Neural crest cell (in vitro differentiated cells): ENCODE results near the gene MYO15B. TPM values are rescaled to one million over a fixed set of nuclear protein-coding genes. Genes with fewer than 3 reads are reported as not detected.

ENCODE experiments used
- DNase-seq: peaks from one replicate; pipeline ENCODE4 v3.0.0; 2021; ENCODE audit warnings: low read depth, mixed read lengths, low spot score
- H3K27ac Mint-ChIP-seq: one replicate; pipeline ENCODE4 v1.8.0; 2021; ENCODE audit warnings: mild to moderate bottlenecking, mixed read lengths; ENCODE audit not compliant: unreplicated experiment
- H3K27me3 Mint-ChIP-seq: 2 replicates; pipeline ENCODE4 v1.8.0; 2021; ENCODE audit warnings: low read depth, mild to moderate bottlenecking, mixed read lengths
- H3K36me3 Mint-ChIP-seq: 2 replicates; pipeline ENCODE4 v1.8.0; 2021; ENCODE audit warnings: low read depth, mild to moderate bottlenecking, mixed read lengths
- H3K4me1 Mint-ChIP-seq: 2 replicates; pipeline ENCODE4 v1.8.0; 2021; ENCODE audit warnings: mixed read lengths
- H3K4me3 Mint-ChIP-seq: one replicate; pipeline ENCODE4 v1.8.0; 2021; ENCODE audit warnings: mild to moderate bottlenecking, mixed read lengths
- H3K9me3 Mint-ChIP-seq: 2 replicates; pipeline ENCODE4 v1.8.0; 2021; ENCODE audit warnings: mixed read lengths
- total RNA-seq: library from RNA; stranded (reverse); gene quantifications from 2 replicates; pipeline ENCODE4 v1.2.1, GENCODE V29; 2021
- TF ChIP-seq, protein P1 (sequence below): fragments of 200-600 bp; sonication (generic); conservative IDR thresholded peaks from 2 replicates; pipeline ENCODE4 v1.5.0; 2021; ENCODE audit warnings: antibody characterized with exemption, mild to moderate bottlenecking

MYO15B gene
- total RNA-seq, 1 donor from 2014 or later, result 23.7 TPM

- DNase-seq, result peak; percentile 14
- H3K27ac Mint-ChIP-seq, result no peak overlapping the region
- TF ChIP-seq, protein P1, sequence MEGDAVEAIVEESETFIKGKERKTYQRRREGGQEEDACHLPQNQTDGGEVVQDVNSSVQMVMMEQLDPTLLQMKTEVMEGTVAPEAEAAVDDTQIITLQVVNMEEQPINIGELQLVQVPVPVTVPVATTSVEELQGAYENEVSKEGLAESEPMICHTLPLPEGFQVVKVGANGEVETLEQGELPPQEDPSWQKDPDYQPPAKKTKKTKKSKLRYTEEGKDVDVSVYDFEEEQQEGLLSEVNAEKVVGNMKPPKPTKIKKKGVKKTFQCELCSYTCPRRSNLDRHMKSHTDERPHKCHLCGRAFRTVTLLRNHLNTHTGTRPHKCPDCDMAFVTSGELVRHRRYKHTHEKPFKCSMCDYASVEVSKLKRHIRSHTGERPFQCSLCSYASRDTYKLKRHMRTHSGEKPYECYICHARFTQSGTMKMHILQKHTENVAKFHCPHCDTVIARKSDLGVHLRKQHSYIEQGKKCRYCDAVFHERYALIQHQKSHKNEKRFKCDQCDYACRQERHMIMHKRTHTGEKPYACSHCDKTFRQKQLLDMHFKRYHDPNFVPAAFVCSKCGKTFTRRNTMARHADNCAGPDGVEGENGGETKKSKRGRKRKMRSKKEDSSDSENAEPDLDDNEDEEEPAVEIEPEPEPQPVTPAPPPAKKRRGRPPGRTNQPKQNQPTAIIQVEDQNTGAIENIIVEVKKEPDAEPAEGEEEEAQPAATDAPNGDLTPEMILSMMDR, result no peak
- H3K9me3 Mint-ChIP-seq, result no peaks in the 10 kb centered on the region
- H3K27me3 Mint-ChIP-seq, result no peaks in the 10 kb centered on the region
- H3K36me3 Mint-ChIP-seq, result no peaks in the 10 kb centered on the region
- peak overlapping the region; percentile 82 for H3K4me3 Mint-ChIP-seq
- peaks cover 23% of the 10 kb centered on the region for H3K4me1 Mint-ChIP-seq
Measured at GRCh38 chr17:75661531-75661930, 73.9 kb downstream of the MYO15B start.

DNA sequence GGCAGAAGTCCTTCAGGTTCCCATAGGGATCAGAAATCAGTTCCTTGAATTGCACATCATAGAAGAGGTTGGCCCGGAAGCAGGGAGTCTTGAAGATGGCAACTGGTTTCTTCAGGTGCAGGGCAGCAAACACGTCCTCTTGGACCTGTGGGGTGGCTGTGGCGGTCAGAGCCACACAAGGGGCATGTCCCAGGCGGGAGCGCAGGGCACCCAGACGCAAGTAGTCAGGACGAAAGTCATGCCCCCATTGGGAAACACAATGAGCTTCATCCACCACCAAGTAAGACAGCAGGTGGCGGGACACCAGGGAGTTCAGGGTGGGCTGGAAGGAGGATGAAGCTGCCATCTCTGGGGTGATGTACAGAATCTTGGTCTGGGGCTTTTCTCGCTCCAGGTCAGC lies 74.9 kb downstream of the MYO15B start:
- Mint-ChIP-seq H3K4me3 (no peak overlapping the region), H3K4me1 (peaks cover 23% of the 10 kb centered on the region), H3K27ac (no peak overlapping the region), H3K36me3 (no peaks in the 10 kb centered on the region), H3K9me3 (no peaks in the 10 kb centered on the region), H3K27me3 (no peaks in the 10 kb centered on the region)
- no peak for DNase-seq
- TF ChIP-seq, protein P1, result no peak

- Mint-ChIP-seq H3K27ac (no peak overlapping the region), H3K4me1 (peaks cover 29% of the 10 kb centered on the region), H3K27me3 (no peaks in the 10 kb centered on the region), H3K36me3 (peaks cover 4% of the 10 kb centered on the region), H3K9me3 (no peaks in the 10 kb centered on the region), H3K4me3 (peak overlapping the region; percentile 8)
- TF ChIP-seq, protein P1, result no peak
- DNase-seq, result no peak
Measured at GRCh38 chr17:75664099-75664549, 76.5 kb downstream of the MYO15B start.

DNA sequence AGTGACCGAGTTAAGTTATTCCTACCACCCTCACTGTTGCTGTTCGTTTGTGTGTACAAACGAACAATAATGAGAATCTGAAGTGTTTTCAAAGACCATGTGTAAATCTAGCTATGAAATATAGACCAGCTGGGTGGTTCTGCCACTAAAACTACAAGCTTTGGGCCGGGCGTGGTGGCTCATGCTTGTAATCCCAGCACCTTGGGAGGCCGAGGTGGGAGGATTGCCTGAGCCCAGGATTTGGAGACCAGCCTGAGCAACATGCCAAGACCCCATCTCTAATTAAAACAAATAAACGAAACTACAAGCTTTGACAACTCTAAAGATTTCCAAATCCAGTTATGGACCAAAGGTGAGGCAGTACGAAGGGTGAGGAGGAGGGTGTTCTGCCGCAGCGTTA lies 78.4 kb downstream of the MYO15B start:
- H3K36me3 Mint-ChIP-seq, result peaks cover 7% of the 10 kb centered on the region
- no peak overlapping the region for H3K27ac Mint-ChIP-seq

GRCh38 chr17:75666959-75667790 lies 79.6 kb downstream of the MYO15B start, which contains the start of the genes RECQL5 and SAP30BP:
Gene RECQL5, minus strand, starts transcription at chr17:75667154. Its CDS starts 597 bp downstream, at chr17:75666557.
Gene SAP30BP, plus strand, starts transcription at chr17:75667338. Its CDS starts 35 bp downstream, at chr17:75667373.
- Mint-ChIP-seq H3K4me3 (peak within 1 kb of the TSS; percentile 56), H3K4me1 (peaks cover 25% of the 10 kb centered on the region), H3K27me3 (no peaks in the 10 kb centered on the region), H3K36me3 (peaks cover 7% of the 10 kb centered on the region), H3K9me3 (no peaks in the 10 kb centered on the region), H3K27ac (no peak within 1 kb of the TSS)
- DNase-seq, result peak; percentile 96
- TF ChIP-seq, protein P1, result no peak

More for the DNA sequence above, 78.4 kb downstream of the MYO15B start:
- Mint-ChIP-seq H3K4me1 (peaks cover 35% of the 10 kb centered on the region), H3K9me3 (no peaks in the 10 kb centered on the region), H3K27me3 (no peaks in the 10 kb centered on the region), H3K4me3 (peak overlapping the region; percentile 56)
- no peak for DNase-seq
- TF ChIP-seq, protein P1, result no peak
